Measurements from ENCODE around the gene CNKSR3. TPM values are rescaled to one million over a fixed set of nuclear protein-coding genes. Genes with fewer than 3 reads are reported as not detected.

CNKSR3 gene
- total RNA-seq, 4 donors from 2014 or later: 8.8 to 12.4 (median 11.2) TPM

DNA sequence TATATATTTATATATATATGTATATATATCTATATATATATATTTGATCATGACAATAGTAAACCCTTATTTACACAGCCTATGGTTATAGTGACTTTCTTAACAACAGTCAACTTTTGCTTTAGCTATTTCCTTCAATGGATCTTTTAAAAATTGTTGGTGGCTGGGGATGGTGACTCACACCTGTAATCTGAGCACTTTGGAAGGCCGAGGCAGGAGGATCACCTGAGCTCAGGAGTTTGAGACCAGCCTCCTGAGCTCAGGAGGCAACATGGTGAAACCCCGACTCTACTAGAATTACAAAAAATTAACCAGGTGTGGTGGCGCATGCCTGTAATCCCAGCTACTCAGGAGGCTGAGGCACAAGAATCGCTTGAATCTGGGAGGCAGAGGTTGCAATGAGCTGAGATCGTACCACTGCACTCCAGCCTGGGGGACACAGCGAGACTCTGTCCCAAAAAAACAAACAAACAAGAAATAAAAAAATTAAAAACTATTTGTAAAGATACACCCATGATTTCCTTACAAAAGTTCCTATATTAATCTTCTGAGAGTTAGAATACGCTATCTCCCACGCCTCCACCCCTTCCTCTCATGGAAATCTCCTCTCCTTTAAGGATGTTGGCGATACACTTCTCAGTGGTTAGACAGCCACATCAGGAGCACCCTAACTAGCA, 29.2 kb upstream of the CNKSR3 start:
- Histone ChIP-seq H3K4me1 (no peaks in the 10 kb centered on the region), H3K4me3 (no peak overlapping the region), H3K27me3 (no peaks in the 10 kb centered on the region), H3K9me3 (no peaks in the 10 kb centered on the region), H3K36me3 (no peaks in the 10 kb centered on the region), H3K27ac (no peak overlapping the region)
- TF ChIP-seq POLR2A (IDR thresholded peaks at IDR 0.05) (no peak), POLR2AphosphoS5 (IDR thresholded peaks at IDR 0.05) (no peak), EP300 (IDR thresholded peaks at IDR 0.05) (no peak)
- TF ChIP-seq, protein P1, sequence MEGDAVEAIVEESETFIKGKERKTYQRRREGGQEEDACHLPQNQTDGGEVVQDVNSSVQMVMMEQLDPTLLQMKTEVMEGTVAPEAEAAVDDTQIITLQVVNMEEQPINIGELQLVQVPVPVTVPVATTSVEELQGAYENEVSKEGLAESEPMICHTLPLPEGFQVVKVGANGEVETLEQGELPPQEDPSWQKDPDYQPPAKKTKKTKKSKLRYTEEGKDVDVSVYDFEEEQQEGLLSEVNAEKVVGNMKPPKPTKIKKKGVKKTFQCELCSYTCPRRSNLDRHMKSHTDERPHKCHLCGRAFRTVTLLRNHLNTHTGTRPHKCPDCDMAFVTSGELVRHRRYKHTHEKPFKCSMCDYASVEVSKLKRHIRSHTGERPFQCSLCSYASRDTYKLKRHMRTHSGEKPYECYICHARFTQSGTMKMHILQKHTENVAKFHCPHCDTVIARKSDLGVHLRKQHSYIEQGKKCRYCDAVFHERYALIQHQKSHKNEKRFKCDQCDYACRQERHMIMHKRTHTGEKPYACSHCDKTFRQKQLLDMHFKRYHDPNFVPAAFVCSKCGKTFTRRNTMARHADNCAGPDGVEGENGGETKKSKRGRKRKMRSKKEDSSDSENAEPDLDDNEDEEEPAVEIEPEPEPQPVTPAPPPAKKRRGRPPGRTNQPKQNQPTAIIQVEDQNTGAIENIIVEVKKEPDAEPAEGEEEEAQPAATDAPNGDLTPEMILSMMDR (IDR thresholded peaks at IDR 0.05): no peak
- no peak for DNase-seq (ENCODE audit: low spot score in 2 of 2)
- 95% methylated on average over 9 of the region's 9 CpGs for WGBS

DNA sequence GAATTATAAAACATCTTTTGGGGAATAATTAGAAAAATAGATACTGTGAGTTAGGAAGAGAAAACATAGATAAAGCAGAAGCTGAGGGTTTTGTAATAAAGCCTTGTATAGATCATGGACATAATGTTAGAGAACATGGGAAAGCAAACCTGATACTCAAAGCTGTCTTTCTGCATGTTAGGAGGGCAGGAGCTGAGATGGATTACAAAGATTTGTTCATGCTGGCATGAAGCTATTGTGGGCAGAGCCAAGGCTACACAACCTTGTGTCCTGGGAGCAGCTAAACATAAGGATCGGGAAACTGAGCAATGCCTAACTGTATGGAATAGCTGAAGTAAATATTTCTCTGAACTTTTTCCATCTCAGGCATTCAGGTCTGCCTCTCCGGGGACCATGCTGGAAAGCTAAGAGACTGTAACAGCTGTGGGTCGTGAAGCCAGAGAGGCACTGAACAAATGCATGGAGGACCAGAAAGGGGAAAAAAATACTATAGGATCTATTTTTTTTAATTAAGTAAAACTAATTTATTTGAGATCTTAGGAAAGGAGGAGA, 28.2 kb upstream of the CNKSR3 start:
- no peak for TF ChIP-seq POLR2A (IDR thresholded peaks at IDR 0.05)
- TF ChIP-seq, protein P1 (IDR thresholded peaks at IDR 0.05): no peak
- no peak for TF ChIP-seq POLR2AphosphoS5 (IDR thresholded peaks at IDR 0.05)
- TF ChIP-seq EP300 (IDR thresholded peaks at IDR 0.05): no peak
- no peaks in the 10 kb centered on the region for H3K9me3 ChIP-seq
- no peaks in the 10 kb centered on the region for H3K36me3 ChIP-seq
- H3K27me3 ChIP-seq: no peaks in the 10 kb centered on the region
- H3K4me1 ChIP-seq: no peaks in the 10 kb centered on the region
- no peak overlapping the region for H3K4me3 ChIP-seq
- WGBS: 84% methylated on average over 3 of the region's 3 CpGs
- DNase-seq (ENCODE audit: low spot score in 2 of 2): no peak
- H3K27ac ChIP-seq: no peak overlapping the region

DNA sequence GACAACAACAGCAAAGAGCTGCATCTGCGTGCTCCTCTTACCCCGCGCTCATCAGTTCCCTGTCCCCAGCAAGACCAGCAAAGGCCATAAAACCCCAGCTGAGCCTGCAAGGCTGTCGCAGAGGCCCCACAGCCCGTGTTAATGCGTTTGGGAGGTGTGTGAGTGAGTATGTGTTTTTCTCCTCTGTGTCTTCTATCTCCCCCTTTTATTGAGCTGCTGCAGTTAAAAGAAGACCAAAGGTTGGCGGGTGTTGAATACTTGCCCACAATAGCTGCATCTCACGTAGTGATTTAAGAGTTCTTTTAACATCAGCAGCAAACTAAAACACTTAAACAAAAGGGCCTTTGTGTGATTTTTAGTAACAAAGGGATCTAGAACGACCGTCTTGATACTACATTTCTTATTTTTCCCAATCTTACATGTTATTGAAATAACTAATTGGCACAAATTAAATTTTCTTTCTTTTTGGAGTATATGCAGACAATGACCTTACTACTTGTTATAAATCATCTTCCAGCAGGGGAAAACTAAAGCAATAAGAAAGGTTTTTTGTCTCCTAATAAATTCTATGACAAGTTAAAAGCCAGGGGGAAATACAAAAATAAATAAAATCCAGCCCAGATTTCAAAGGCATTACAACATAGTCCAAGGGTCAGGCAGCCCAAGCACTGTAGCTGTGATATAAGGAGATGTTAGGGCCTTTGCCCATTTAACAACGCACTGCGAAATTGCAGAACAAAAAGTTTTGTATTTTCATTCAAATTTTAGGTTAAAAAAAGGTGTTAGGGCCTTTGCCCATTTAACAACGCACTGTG, 27.2 kb upstream of the CNKSR3 start:
- no peak for DNase-seq (ENCODE audit: low spot score in 2 of 2)
- Histone ChIP-seq H3K4me1 (no peaks in the 10 kb centered on the region), H3K4me3 (no peak overlapping the region), H3K27me3 (no peaks in the 10 kb centered on the region), H3K27ac (no peak overlapping the region), H3K9me3 (no peaks in the 10 kb centered on the region), H3K36me3 (no peaks in the 10 kb centered on the region)
- WGBS: 87% methylated on average over 13 of the region's 13 CpGs
- TF ChIP-seq EP300 (IDR thresholded peaks at IDR 0.05): no peak
- no peak for TF ChIP-seq POLR2A (IDR thresholded peaks at IDR 0.05)
- TF ChIP-seq POLR2AphosphoS5 (IDR thresholded peaks at IDR 0.05): no peak
- TF ChIP-seq, protein P1 (IDR thresholded peaks at IDR 0.05): no peak

DNA sequence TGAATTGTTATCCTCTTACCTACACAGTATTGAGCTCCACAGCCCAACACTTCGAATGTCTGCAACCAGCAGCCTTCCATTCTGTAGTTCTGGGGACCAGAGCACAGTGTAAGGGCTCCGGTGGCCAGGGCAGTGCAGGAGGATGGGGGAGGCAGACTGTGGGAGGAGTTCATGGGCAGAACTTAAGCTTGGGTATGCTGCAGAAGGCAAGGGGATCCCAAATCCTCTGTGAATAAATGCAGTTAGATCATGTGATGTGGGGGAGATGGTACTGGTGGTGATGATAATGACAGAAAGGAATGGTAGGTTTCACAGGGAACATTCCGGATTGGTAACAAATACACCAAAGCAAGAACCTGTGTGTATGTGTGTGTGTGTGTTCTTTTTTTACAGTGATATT, 26.5 kb upstream of the CNKSR3 start:
- 90% methylated on average over 3 of the region's 3 CpGs for WGBS
- TF ChIP-seq EP300 (IDR thresholded peaks at IDR 0.05): no peak
- no peak for TF ChIP-seq POLR2A (IDR thresholded peaks at IDR 0.05)
- no peak for TF ChIP-seq POLR2AphosphoS5 (IDR thresholded peaks at IDR 0.05)
- TF ChIP-seq, protein P1 (IDR thresholded peaks at IDR 0.05): no peak
- no peaks in the 10 kb centered on the region for H3K9me3 ChIP-seq
- H3K4me1 ChIP-seq: no peaks in the 10 kb centered on the region
- no peak overlapping the region for H3K27ac ChIP-seq
- H3K4me3 ChIP-seq: no peak overlapping the region
- no peak for DNase-seq (ENCODE audit: low spot score in 2 of 2)
- no peaks in the 10 kb centered on the region for H3K27me3 ChIP-seq
- no peaks in the 10 kb centered on the region for H3K36me3 ChIP-seq

DNA sequence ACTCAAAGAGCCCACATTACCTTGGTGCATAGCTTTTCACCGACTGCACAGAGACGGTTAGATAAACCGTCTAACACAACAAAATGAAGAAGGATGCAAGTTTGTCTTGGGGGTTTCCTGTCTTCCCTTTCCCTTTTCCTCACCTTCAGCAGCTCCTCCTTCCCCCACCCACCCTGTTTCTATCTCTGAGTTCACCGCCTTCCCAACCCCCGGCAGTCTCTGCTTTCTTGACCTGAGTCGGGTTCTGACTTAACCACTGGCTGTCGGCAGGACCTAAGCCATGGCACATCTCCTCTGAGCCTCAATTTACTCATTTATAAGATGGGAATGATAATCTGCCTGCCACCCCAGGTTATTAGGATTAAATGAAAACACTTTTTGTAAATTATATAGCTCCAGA, 25.8 kb upstream of the CNKSR3 start:
- no peak overlapping the region for H3K4me3 ChIP-seq
- 75% methylated on average over 7 of the region's 7 CpGs for WGBS
- no peak overlapping the region for H3K27ac ChIP-seq
- no peaks in the 10 kb centered on the region for H3K4me1 ChIP-seq
- no peaks in the 10 kb centered on the region for H3K27me3 ChIP-seq
- H3K36me3 ChIP-seq: no peaks in the 10 kb centered on the region
- no peak for DNase-seq (ENCODE audit: low spot score in 2 of 2)
- no peaks in the 10 kb centered on the region for H3K9me3 ChIP-seq
- TF ChIP-seq POLR2A (IDR thresholded peaks at IDR 0.05): no peak
- no peak for TF ChIP-seq EP300 (IDR thresholded peaks at IDR 0.05)
- TF ChIP-seq, protein P1 (IDR thresholded peaks at IDR 0.05): no peak
- TF ChIP-seq POLR2AphosphoS5 (IDR thresholded peaks at IDR 0.05): no peak

Data from suprapubic skin (tissue), 4 donors.